CD4-positive, alpha-beta T cell (primary cell): ENCODE results near the gene RAB3B. TPM values are rescaled to one million over a fixed set of nuclear protein-coding genes. Genes with fewer than 3 reads are reported as not detected.

Experiments
- ATAC-seq: fragments of 200-7000 bp; cut with Tn5 transposase; one replicate; pipeline ENCODE4 v1.10.0; 2022; ENCODE audit warnings: mild to moderate bottlenecking; ENCODE audit not compliant: poor library complexity
- CTCF ChIA-PET: fragments of 350-600 bp; sonication (Branson Sonifier 250); formaldehyde crosslinking; loops from one replicate; lab custom pipeline; 2021; ENCODE audit warnings: antibody characterized with exemption, inconsistent platforms; lab: Charles Lee
- POLR2A ChIA-PET: fragments of 350-600 bp; sonication (Branson Sonifier 250); formaldehyde crosslinking; loops from one replicate; lab custom pipeline; 2021; ENCODE audit warnings: antibody characterized with exemption, inconsistent platforms; lab: Charles Lee
- DNase-seq, 14 experiments: peaks; one replicate each; pipeline ENCODE4 v3.0.0-alpha.2; 2013 to 2020; ENCODE audit warnings: mixed read lengths in 2 of 14
- H3K27ac ChIP-seq, 2 donors: one replicate each; pipeline versions ENCODE4 v1.5.1 to v1.7.0; 2013; ENCODE audit warnings: low read length in 2 of 2, low read depth in 1 of 2, mild to moderate bottlenecking in 1 of 2
- H3K27me3 ChIP-seq, 2 experiments: 1 replicate in 1 of 2; 2 replicates in 1 of 2; pipeline versions ENCODE4 v1.6.1 to v1.7.0; 2013; ENCODE audit warnings: low read length in 2 of 2, control low read depth in 1 of 2, mild to moderate bottlenecking in 1 of 2, moderate library complexity in 1 of 2; ENCODE audit not compliant: insufficient read depth in 2 of 2, control insufficient read depth in 1 of 2
- H3K36me3 ChIP-seq: one replicate; pipeline ENCODE4 v1.6.1; 2013; ENCODE audit warnings: low read length, control low read depth; ENCODE audit not compliant: insufficient read depth
- H3K4me1 ChIP-seq: one replicate; pipeline ENCODE4 v1.6.1; 2013; ENCODE audit warnings: low read length, control low read depth; ENCODE audit not compliant: insufficient read depth
- H3K4me3 ChIP-seq: one replicate; pipeline ENCODE4 v1.5.1; 2013; ENCODE audit warnings: mild to moderate bottlenecking, low read length, moderate library complexity
- H3K9me3 ChIP-seq, 2 experiments: 1 replicate in 1 of 2; 2 replicates in 1 of 2; pipeline versions ENCODE4 v1.6.1 to v1.7.0; 2013; ENCODE audit warnings: low read length in 2 of 2, mild to moderate bottlenecking in 2 of 2, control low read depth in 1 of 2, moderate library complexity in 1 of 2; ENCODE audit not compliant: control insufficient read depth in 1 of 2, insufficient read depth in 1 of 2
- H3K27ac Mint-ChIP-seq: one replicate; pipeline ENCODE4 v1.8.0; 2020; ENCODE audit warnings: mixed read lengths
- H3K27me3 Mint-ChIP-seq: one replicate; pipeline ENCODE4 v1.8.0; 2021; ENCODE audit warnings: mixed read lengths
- H3K36me3 Mint-ChIP-seq: one replicate; pipeline ENCODE4 v1.8.0; 2021; ENCODE audit warnings: low read depth, mixed read lengths
- H3K4me1 Mint-ChIP-seq: one replicate; pipeline ENCODE4 v1.8.0; 2021; ENCODE audit warnings: low read depth, mixed read lengths
- H3K4me3 Mint-ChIP-seq: one replicate; pipeline ENCODE4 v1.8.0; 2020; ENCODE audit warnings: mild to moderate bottlenecking, mixed read lengths
- H3K9me3 Mint-ChIP-seq: one replicate; pipeline ENCODE4 v1.8.0; 2020; ENCODE audit warnings: mixed read lengths
- intact Hi-C, 2 experiments: fragments of 100-400 bp; cut with DNase I in 1 of 2; cut with micrococcal nuclease in 1 of 2; formaldehyde crosslinking; loops; one replicate each; pipeline versions ENCODE4 v1.15.1 to v1.9.0; 2023 to 2025; cut with DNase I, micrococcal nuclease
- total RNA-seq, 174 experiments: library from RNA in 2 of 174; stranded (reverse) in 2 of 174; gene quantifications; one replicate each; pipeline ENCODE4 v1.2.3 and lab custom pipeline; 2021 to 2026
- TF ChIP-seq, protein P1 (sequence below): fragments of 200-600 bp; IDR thresholded peaks from one replicate; pipeline ENCODE4 v1.8.0; 2022; ENCODE audit warnings: antibody characterized with exemption, mild to moderate bottlenecking

RAB3B gene
- total RNA-seq, 2 experiments from 2014 or later = not detected

DNA sequence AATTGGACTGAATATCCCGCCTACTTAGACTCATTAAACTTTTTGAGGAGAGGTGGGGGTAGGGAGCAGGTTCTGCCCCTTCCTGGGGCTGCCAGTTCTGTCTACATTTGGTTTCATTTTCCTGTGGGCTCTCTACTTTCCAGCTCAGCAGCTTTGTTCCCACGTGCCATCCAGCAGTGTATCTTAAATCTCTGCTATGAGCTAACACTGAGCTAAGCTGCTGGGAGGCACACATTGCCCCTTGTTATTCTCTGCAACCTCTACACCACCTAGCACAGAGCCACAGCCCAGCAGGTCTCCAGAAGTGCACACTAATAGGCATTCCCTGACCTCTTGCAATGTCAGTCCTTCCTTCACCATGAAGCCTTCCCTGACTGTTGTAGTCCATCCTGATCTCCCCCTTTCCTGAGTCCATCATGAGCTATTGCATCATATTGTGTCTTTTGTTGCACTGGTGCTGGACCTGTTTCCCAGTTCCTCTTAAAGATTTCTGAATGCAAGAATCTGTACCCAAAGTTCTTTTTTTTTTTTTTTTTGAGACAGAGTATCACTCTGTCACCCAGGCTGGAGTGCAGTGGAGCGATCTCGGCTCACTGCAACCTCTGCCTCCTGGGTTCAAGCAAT lies 83.3 kb downstream of the RAB3B start:
- Mint-ChIP-seq H3K4me3 (no peak overlapping the region), H3K27ac (no peak overlapping the region), H3K9me3 (no peaks in the 10 kb centered on the region), H3K27me3 (peaks cover 48% of the 10 kb centered on the region), H3K36me3 (no peaks in the 10 kb centered on the region), H3K4me1 (no peaks in the 10 kb centered on the region)
- ChIA-PET CTCF (interaction anchor here (1.4 kb wide), 2 partner anchors 10 to 48 kb away, joined by 3 read pairs; no protein-coding TSS in a partner anchor), POLR2A (no interaction called here)
- no peak overlapping the region for H3K4me3 ChIP-seq
- intact Hi-C loops = no loop called here
- H3K27me3 ChIP-seq = no peaks in the 10 kb centered on the region
- H3K4me1 ChIP-seq = peaks cover 6% of the 10 kb centered on the region
- DNase-seq (no peak), ATAC-seq (no peak)
- H3K36me3 ChIP-seq = no peaks in the 10 kb centered on the region
- no peaks in the 10 kb centered on the region for H3K9me3 ChIP-seq
- H3K27ac ChIP-seq = no peak overlapping the region
- TF ChIP-seq, protein P1, sequence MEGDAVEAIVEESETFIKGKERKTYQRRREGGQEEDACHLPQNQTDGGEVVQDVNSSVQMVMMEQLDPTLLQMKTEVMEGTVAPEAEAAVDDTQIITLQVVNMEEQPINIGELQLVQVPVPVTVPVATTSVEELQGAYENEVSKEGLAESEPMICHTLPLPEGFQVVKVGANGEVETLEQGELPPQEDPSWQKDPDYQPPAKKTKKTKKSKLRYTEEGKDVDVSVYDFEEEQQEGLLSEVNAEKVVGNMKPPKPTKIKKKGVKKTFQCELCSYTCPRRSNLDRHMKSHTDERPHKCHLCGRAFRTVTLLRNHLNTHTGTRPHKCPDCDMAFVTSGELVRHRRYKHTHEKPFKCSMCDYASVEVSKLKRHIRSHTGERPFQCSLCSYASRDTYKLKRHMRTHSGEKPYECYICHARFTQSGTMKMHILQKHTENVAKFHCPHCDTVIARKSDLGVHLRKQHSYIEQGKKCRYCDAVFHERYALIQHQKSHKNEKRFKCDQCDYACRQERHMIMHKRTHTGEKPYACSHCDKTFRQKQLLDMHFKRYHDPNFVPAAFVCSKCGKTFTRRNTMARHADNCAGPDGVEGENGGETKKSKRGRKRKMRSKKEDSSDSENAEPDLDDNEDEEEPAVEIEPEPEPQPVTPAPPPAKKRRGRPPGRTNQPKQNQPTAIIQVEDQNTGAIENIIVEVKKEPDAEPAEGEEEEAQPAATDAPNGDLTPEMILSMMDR = no peak

DNA sequence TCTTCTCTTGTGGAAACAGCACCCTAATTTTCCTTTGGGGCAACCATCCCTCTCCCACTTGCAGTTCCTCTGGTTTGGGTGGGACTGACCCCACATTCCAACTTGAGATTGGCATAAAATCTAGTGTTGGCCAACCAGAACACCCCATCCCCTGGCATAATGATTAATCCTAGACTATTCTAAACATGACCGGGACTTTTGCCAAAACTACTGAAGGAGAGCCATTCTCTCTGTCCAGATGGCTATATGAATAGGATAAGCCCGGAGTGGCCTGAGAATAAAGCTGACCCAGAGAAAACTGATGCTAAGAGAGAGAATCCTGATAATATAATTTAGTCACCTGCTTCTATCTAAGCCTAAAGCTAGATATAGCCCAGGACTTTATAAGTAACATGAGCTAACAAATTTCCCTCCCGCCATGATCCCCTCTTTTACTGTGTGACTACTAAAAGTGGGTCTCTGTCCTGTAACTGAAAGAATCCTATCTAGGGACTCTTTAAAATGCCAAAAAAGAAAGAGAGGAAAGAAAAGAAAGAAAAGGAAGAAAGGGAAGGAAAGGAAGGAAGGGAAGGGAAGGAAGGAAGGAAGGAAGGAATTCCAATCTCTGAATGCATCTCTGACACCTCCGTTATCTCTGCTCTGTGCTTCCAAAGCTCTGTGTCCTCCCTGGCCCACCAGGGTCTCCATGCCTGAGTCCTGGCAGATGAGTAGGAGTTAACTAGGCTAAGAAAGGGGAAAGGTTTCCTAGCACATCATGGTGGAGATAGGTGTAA lies 84.0 kb downstream of the RAB3B start:
- DNase-seq = no peak
- ATAC-seq = no peak
- H3K4me3 Mint-ChIP-seq = no peak overlapping the region
- no peaks in the 10 kb centered on the region for H3K36me3 Mint-ChIP-seq
- intact Hi-C loops = no loop called here
- H3K9me3 Mint-ChIP-seq = no peaks in the 10 kb centered on the region
- Histone ChIP-seq H3K4me1 (peaks cover 6% of the 10 kb centered on the region), H3K9me3 (no peaks in the 10 kb centered on the region), H3K36me3 (no peaks in the 10 kb centered on the region), H3K4me3 (no peak overlapping the region), H3K27me3 (no peaks in the 10 kb centered on the region), H3K27ac (no peak overlapping the region)
- H3K4me1 Mint-ChIP-seq = no peaks in the 10 kb centered on the region
- no peak overlapping the region for H3K27ac Mint-ChIP-seq
- TF ChIP-seq, protein P1 = no peak
- POLR2A ChIA-PET = no interaction called here
- peaks cover 45% of the 10 kb centered on the region for H3K27me3 Mint-ChIP-seq
- CTCF ChIA-PET = interaction anchor here (1.4 kb wide), 1 partner anchor 10 kb away, joined by 3 read pairs; no protein-coding TSS in a partner anchor

DNA sequence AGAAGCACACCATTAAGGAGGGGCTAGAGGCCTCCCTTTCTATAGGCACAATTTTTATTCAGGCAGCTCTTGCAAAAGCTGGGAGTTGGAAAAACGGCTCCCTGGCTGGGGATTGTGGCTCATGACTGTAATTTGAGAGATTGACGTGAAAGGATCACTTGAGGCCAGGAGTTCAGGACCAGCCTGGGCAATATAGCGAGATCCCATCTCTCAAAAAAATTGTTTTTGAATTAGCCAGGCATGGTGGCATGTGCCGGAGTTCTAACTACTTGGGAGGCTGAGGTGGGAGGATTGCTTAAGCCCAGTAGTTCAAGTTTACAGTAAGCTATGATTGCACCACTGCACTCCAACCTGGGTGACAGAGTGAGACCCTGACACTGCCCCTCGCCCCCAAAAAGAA lies 88.0 kb downstream of the RAB3B start:
- Histone ChIP-seq H3K27me3 (peaks cover 0 to 3% of the 10 kb centered on the region in 2 experiments), H3K36me3 (no peaks in the 10 kb centered on the region), H3K27ac (no peak overlapping the region), H3K9me3 (no peaks in the 10 kb centered on the region), H3K4me3 (no peak overlapping the region), H3K4me1 (peaks cover 6% of the 10 kb centered on the region)
- H3K9me3 Mint-ChIP-seq = no peaks in the 10 kb centered on the region
- no peak overlapping the region for H3K27ac Mint-ChIP-seq
- TF ChIP-seq, protein P1 = no peak
- CTCF ChIA-PET = no interaction called here
- intact Hi-C loops = no loop called here
- peaks cover 44% of the 10 kb centered on the region for H3K27me3 Mint-ChIP-seq
- no peak for ATAC-seq
- H3K4me1 Mint-ChIP-seq = no peaks in the 10 kb centered on the region
- H3K4me3 Mint-ChIP-seq = no peak overlapping the region
- no peak for DNase-seq
- POLR2A ChIA-PET = no interaction called here
- H3K36me3 Mint-ChIP-seq = no peaks in the 10 kb centered on the region
